Measurements from ENCODE around the gene SLC30A7. TPM values are rescaled to one million over a fixed set of nuclear protein-coding genes. Genes with fewer than 3 reads are reported as not detected.

Gene SLC30A7
- total RNA-seq, 2 experiments from 2014 or later, result 29.1 to 33.3 TPM

DNA sequence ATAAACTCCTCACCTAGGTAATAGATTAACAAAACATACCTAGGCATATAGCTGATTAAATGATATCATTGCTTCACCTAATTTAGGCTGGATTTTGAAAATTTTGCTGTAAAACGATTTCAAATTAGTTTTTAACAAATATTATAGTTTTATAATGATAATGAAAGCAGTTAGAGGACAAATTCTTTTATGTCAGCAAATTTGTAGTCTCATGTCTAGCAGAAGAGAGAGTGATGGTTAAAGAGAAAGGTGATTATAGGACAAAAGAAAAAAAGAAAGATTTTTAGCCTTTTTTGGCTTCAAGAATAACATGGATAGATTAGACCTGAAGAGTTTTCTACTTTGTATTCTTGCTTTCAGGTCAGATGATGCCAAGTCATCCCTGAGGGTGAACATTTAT is 133.3 kb downstream of the SLC30A7 start:
- H3K36me3 Mint-ChIP-seq, result peaks cover 48% of the 10 kb centered on the region
- no peak overlapping the region for H3K27ac Mint-ChIP-seq
- no peaks in the 10 kb centered on the region for H3K27me3 Mint-ChIP-seq
- ATAC-seq (no peak), DNase-seq (no peak)
- CTCF ChIA-PET, result interaction anchor here (1.5 kb wide), 1 partner anchor 108 kb away, joined by 3 read pairs; no protein-coding TSS in a partner anchor
- no peaks in the 10 kb centered on the region for H3K9me3 Mint-ChIP-seq (ENCODE audit: low read depth)
- no peak overlapping the region for H3K4me3 Mint-ChIP-seq
- H3K4me1 Mint-ChIP-seq, result peaks cover 41% of the 10 kb centered on the region

DNA sequence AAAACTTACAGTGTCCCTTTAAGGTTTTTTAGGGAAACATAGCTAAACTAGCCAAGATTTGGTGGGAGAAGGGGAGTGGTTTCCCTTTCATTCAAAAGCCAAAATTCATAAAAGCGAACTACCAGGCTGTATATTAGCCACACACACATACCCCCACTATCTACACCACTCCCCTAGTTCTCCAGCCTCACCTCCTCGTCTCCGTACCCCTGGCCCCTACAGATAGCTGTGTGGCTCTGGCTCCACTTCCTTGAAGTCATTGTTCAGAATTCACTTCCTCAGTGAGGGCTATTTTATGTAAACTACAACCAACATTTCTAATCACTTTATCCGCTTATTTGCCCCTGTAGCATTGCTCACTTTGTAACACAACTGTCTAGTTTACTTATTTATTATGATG is 135.0 kb downstream of the SLC30A7 start:
- H3K27ac Mint-ChIP-seq, result no peak overlapping the region
- H3K36me3 Mint-ChIP-seq, result peaks cover 53% of the 10 kb centered on the region
- CTCF ChIA-PET, result interaction anchor here (1.5 kb wide), 1 partner anchor 110 kb away, joined by 3 read pairs; no protein-coding TSS in a partner anchor

More for the DNA sequence above, 135.0 kb downstream of the SLC30A7 start:
- Mint-ChIP-seq H3K4me1 (peaks cover 33% of the 10 kb centered on the region), H3K9me3 (ENCODE audit: low read depth) (no peaks in the 10 kb centered on the region), H3K4me3 (no peak overlapping the region), H3K27me3 (no peaks in the 10 kb centered on the region)
- no peak for DNase-seq
- ATAC-seq, result no peak

Other genes with a start within 250 kb of the SLC30A7 start
- gene VCAM1, start 176.3 kb upstream of the SLC30A7 start, total RNA-seq, result 1 to 10 TPM; 2.7 to 9.2 TPM
- 10 to 100 TPM in 1 of 2 experiments, 1 to 10 TPM in 1; 2.6 to 11.5 TPM for gene EXTL2, start 1.2 kb upstream of the SLC30A7 start, total RNA-seq
- 10 to 100 TPM; 28.2 to 36.4 TPM for gene DPH5, start 129.7 kb downstream of the SLC30A7 start, total RNA-seq